Neural cell (in vitro differentiated cells): ENCODE data around the gene PIKFYVE. TPM values are rescaled to one million over a fixed set of nuclear protein-coding genes. Genes with fewer than 3 reads are reported as not detected.

Experiments used
- H2AFZ ChIP-seq: fragments of 200-600, 300-800 bp; sonication (generic), shearing (Covaris generic); 2 replicates; pipeline ENCODE4 v1.6.0; 2014; ENCODE audit warnings: low read depth, mild to moderate bottlenecking, antibody characterized with exemption, low read length, moderate library complexity
- H3F3A ChIP-seq: fragments of 200-600 bp; shearing (Covaris generic); 2 replicates; pipeline ENCODE4 v1.6.1; 2016; ENCODE audit warnings: mild to moderate bottlenecking, moderate library complexity, mixed read lengths, antibody characterized with exemption, low read length; ENCODE audit not compliant: insufficient read depth, poor library complexity, severe bottlenecking
- H3K27ac ChIP-seq: fragments of 200-600, 300-800 bp; sonication (generic), shearing (Covaris generic); 2 replicates; pipeline ENCODE4 v1.5.1; 2014; ENCODE audit warnings: mild to moderate bottlenecking, low read length, moderate library complexity
- H3K27me3 ChIP-seq: fragments of 300-800, 200-600 bp; sonication (generic), shearing (Covaris generic); 2 replicates; pipeline ENCODE4 v1.6.0; 2014; ENCODE audit warnings: mild to moderate bottlenecking, low read depth, low read length, moderate library complexity; ENCODE audit not compliant: insufficient read depth
- H3K36me3 ChIP-seq: fragments of 300-800, 200-600 bp; sonication (generic), shearing (Covaris generic); 2 replicates; pipeline ENCODE4 v1.5.1; 2014; ENCODE audit warnings: mild to moderate bottlenecking, antibody characterized with exemption, low read length, moderate library complexity; ENCODE audit not compliant: insufficient read depth
- H3K4me2 ChIP-seq: fragments of 300-800, 200-600 bp; sonication (generic), shearing (Covaris generic); 2 replicates; pipeline ENCODE4 v1.6.0; 2014; ENCODE audit warnings: mild to moderate bottlenecking, low read length
- H3K4me3 ChIP-seq: fragments of 300-800, 200-600 bp; sonication (generic), shearing (Covaris generic); 2 replicates; pipeline ENCODE4 v1.5.1; 2014; ENCODE audit warnings: mild to moderate bottlenecking, low read length, moderate library complexity
- H3K79me2 ChIP-seq: fragments of 200-600 bp; shearing (Covaris generic); replicated peaks from 2 replicates; pipeline ENCODE4 v1.6.0; 2014; ENCODE audit warnings: mild to moderate bottlenecking, low read length, moderate library complexity; ENCODE audit not compliant: insufficient read depth
- H3K9ac ChIP-seq: fragments of 300-800, 200-600 bp; sonication (generic), shearing (Covaris generic); 2 replicates; pipeline ENCODE4 v1.6.1; 2016; ENCODE audit warnings: mild to moderate bottlenecking, low read length, mixed read lengths
- H3K9me2 ChIP-seq: fragments of 200-600 bp; shearing (Covaris generic); 2 replicates; pipeline ENCODE4 v1.6.1; 2016; ENCODE audit warnings: mild to moderate bottlenecking, low read length, mixed read lengths; ENCODE audit not compliant: insufficient read depth
- H3K9me3 ChIP-seq: fragments of 200-600, 300-800 bp; sonication (generic), shearing (Covaris generic); 2 replicates; pipeline ENCODE4 v1.6.1; 2016; ENCODE audit warnings: mild to moderate bottlenecking, mixed run types, low read length, moderate library complexity, mixed read lengths
- H4K20me1 ChIP-seq: fragments of 200-600 bp; shearing (Covaris generic); 2 replicates; pipeline ENCODE4 v1.6.1; 2016; ENCODE audit warnings: mild to moderate bottlenecking, mixed run types; ENCODE audit not compliant: insufficient read depth
- EP300 ChIP-seq: fragments of 450-650 bp; conservative IDR thresholded peaks from 2 replicates; pipeline ENCODE4 v1.6.1; 2014; ENCODE audit warnings: antibody characterized with exemption, mild to moderate bottlenecking, moderate library complexity; ENCODE audit not compliant: poor library complexity, severe bottlenecking
- EZH2 ChIP-seq: fragments of 200-600, 300-800 bp; shearing (Covaris generic), sonication (generic); IDR thresholded peaks from 2 replicates; pipeline ENCODE4 v1.6.1; 2014; ENCODE audit warnings: antibody characterized with exemption, low read length, borderline replicate concordance, mild to moderate bottlenecking; ENCODE audit not compliant: insufficient read depth, poor library complexity, severe bottlenecking
- MXI1 ChIP-seq: fragments of 450-650 bp; conservative IDR thresholded peaks from 2 replicates; pipeline ENCODE4 v1.6.1; 2014; ENCODE audit warnings: antibody characterized with exemption, mild to moderate bottlenecking; ENCODE audit not compliant: poor library complexity, severe bottlenecking
- POLR2AphosphoS5 ChIP-seq: IDR thresholded peaks from 2 replicates; pipeline ENCODE4 v1.6.1; 2012
- RAD21 ChIP-seq: fragments of 450-650 bp; conservative IDR thresholded peaks from 2 replicates; pipeline ENCODE4 v1.6.1; 2014; ENCODE audit warnings: antibody characterized with exemption, mild to moderate bottlenecking, moderate library complexity
- SMC3 ChIP-seq: fragments of 450-650 bp; conservative IDR thresholded peaks from 2 replicates; pipeline ENCODE4 v1.6.1; 2014; ENCODE audit warnings: antibody characterized with exemption, mild to moderate bottlenecking, moderate library complexity; ENCODE audit not compliant: poor library complexity
- TAF1 ChIP-seq: IDR thresholded peaks from 2 replicates; pipeline ENCODE4 v1.6.1; 2012; ENCODE audit warnings: low read depth
- polyA plus RNA-seq: library from polyadenylated mRNA; depleted of rRNA; stranded (reverse); fragments of >200 nt; gene quantifications from 2 replicates; pipeline ENCODE4 v1.2.3, GENCODE V29; 2014
- TF ChIP-seq, protein P1 (sequence below): IDR thresholded peaks from 2 replicates; pipeline ENCODE4 v1.6.1; 2012; ENCODE audit warnings: borderline replicate concordance
- TF ChIP-seq, protein P2 (sequence below): fragments of 450-650 bp; IDR thresholded peaks from 2 replicates; pipeline ENCODE4 v1.5.1; 2014; ENCODE audit warnings: antibody characterized with exemption, mild to moderate bottlenecking, moderate library complexity; ENCODE audit not compliant: poor library complexity, severe bottlenecking

The PIKFYVE gene
- polyA plus RNA-seq, 1 donor from 2014 or later: 27.1 TPM

DNA sequence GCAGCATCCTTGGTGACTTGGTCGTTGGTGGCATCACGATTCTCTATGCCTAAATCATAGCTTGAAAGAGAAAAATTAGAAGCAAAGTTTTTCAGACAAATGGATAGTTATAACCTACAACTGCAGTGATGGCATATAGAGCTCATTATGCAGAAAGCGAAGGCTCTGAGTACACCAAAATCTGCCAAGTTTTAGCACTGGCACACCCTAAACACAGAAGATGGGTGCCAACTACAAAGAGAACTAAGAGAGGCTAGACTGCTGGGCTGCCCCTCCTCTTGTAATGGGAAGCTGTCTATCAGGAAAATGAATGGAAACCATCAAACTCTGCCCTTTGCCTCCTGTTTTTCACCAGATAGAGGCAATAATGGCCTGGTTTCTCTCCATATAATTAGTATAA lies 17.5 kb upstream of the PIKFYVE start:
- TF ChIP-seq TAF1 (no peak), MXI1 (no peak), SMC3 (no peak), EZH2 (no peak), POLR2AphosphoS5 (no peak), RAD21 (no peak), EP300 (no peak)
- TF ChIP-seq, protein P1, sequence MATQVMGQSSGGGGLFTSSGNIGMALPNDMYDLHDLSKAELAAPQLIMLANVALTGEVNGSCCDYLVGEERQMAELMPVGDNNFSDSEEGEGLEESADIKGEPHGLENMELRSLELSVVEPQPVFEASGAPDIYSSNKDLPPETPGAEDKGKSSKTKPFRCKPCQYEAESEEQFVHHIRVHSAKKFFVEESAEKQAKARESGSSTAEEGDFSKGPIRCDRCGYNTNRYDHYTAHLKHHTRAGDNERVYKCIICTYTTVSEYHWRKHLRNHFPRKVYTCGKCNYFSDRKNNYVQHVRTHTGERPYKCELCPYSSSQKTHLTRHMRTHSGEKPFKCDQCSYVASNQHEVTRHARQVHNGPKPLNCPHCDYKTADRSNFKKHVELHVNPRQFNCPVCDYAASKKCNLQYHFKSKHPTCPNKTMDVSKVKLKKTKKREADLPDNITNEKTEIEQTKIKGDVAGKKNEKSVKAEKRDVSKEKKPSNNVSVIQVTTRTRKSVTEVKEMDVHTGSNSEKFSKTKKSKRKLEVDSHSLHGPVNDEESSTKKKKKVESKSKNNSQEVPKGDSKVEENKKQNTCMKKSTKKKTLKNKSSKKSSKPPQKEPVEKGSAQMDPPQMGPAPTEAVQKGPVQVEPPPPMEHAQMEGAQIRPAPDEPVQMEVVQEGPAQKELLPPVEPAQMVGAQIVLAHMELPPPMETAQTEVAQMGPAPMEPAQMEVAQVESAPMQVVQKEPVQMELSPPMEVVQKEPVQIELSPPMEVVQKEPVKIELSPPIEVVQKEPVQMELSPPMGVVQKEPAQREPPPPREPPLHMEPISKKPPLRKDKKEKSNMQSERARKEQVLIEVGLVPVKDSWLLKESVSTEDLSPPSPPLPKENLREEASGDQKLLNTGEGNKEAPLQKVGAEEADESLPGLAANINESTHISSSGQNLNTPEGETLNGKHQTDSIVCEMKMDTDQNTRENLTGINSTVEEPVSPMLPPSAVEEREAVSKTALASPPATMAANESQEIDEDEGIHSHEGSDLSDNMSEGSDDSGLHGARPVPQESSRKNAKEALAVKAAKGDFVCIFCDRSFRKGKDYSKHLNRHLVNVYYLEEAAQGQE: no peak
- TF ChIP-seq, protein P2, sequence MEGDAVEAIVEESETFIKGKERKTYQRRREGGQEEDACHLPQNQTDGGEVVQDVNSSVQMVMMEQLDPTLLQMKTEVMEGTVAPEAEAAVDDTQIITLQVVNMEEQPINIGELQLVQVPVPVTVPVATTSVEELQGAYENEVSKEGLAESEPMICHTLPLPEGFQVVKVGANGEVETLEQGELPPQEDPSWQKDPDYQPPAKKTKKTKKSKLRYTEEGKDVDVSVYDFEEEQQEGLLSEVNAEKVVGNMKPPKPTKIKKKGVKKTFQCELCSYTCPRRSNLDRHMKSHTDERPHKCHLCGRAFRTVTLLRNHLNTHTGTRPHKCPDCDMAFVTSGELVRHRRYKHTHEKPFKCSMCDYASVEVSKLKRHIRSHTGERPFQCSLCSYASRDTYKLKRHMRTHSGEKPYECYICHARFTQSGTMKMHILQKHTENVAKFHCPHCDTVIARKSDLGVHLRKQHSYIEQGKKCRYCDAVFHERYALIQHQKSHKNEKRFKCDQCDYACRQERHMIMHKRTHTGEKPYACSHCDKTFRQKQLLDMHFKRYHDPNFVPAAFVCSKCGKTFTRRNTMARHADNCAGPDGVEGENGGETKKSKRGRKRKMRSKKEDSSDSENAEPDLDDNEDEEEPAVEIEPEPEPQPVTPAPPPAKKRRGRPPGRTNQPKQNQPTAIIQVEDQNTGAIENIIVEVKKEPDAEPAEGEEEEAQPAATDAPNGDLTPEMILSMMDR: no peak
- Histone ChIP-seq H3K9me3 (no peaks in the 10 kb centered on the region), H3K27me3 (no peaks in the 10 kb centered on the region), H4K20me1 (no peaks in the 10 kb centered on the region), H3K4me2 (no peak overlapping the region), H3K9me2 (no peaks in the 10 kb centered on the region), H3K9ac (no peak overlapping the region), H3K4me3 (no peak overlapping the region), H3K79me2 (peaks cover 39% of the 10 kb centered on the region), H3K27ac (no peak overlapping the region), H2AFZ (no peak overlapping the region), H3F3A (no peaks in the 10 kb centered on the region), H3K36me3 (peaks cover 22% of the 10 kb centered on the region)

DNA sequence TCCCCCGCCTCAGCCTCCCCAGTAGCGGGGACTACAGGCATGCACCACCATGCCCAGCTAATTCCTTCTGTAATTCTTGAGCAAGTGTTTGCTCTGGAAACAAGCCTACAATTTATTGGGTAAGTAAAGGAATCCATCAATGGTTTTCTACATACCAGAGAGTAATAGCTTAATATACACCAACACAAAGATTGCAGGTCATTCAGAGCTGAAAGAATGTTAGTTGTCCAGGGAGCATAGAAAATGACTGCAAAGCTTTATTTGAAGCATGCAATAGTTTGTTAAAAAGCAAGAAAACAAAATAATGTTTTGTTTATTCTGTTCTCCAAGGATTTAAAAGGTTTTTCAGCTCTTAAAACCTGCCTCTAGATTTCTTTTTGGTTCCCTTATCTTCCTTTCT lies 16.8 kb upstream of the PIKFYVE start:
- no peak for TF ChIP-seq RAD21
- TF ChIP-seq SMC3: no peak
- TF ChIP-seq EZH2: no peak
- no peak for TF ChIP-seq POLR2AphosphoS5
- TF ChIP-seq MXI1: no peak
- H3K4me3 ChIP-seq: no peak overlapping the region
- no peak overlapping the region for H2AFZ ChIP-seq
- no peak overlapping the region for H3K9ac ChIP-seq
- no peaks in the 10 kb centered on the region for H3K27me3 ChIP-seq
- peaks cover 22% of the 10 kb centered on the region for H3K36me3 ChIP-seq
- H3K4me2 ChIP-seq: no peak overlapping the region
- no peaks in the 10 kb centered on the region for H3K9me2 ChIP-seq
- H4K20me1 ChIP-seq: no peaks in the 10 kb centered on the region
- no peaks in the 10 kb centered on the region for H3F3A ChIP-seq
- peaks cover 43% of the 10 kb centered on the region for H3K79me2 ChIP-seq
- H3K9me3 ChIP-seq: no peaks in the 10 kb centered on the region
- no peak overlapping the region for H3K27ac ChIP-seq

DNA sequence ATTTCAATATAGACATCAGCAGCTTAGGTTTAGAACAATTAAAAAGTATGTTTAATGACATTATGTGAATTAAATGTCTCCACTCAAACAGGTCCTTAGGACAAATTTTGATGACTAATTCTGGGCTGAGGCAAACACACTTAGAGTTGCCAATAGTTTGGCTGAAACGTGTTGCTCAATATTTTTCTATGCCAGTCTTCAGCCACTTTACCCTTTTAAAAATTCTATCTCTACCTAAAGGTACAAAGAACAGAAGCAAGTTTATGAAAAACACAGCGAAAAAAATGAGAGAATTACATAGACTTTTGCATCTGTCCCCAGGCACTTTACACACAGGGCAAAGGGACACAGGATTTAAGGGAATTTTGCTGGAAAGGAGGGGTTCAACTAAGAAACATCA lies 15.7 kb upstream of the PIKFYVE start:
- Histone ChIP-seq H3K4me3 (no peak overlapping the region), H3F3A (peaks cover 5% of the 10 kb centered on the region), H3K9ac (no peak overlapping the region), H3K27me3 (no peaks in the 10 kb centered on the region), H3K79me2 (peaks cover 43% of the 10 kb centered on the region), H3K4me2 (no peak overlapping the region), H3K9me2 (no peaks in the 10 kb centered on the region), H3K27ac (no peak overlapping the region), H3K9me3 (no peaks in the 10 kb centered on the region), H2AFZ (no peak overlapping the region), H3K36me3 (peaks cover 14% of the 10 kb centered on the region), H4K20me1 (no peaks in the 10 kb centered on the region)
- TF ChIP-seq MXI1 (no peak), TAF1 (no peak), EP300 (no peak)
